Lower lobe of right lung (tissue), 2 donors: ENCODE data around the gene FBXW4. TPM values are rescaled to one million over a fixed set of nuclear protein-coding genes. Genes with fewer than 3 reads are reported as not detected.

Source experiments
- ATAC-seq, 2 donors: fragments of 200-7000 bp; cut with Tn5 transposase; one replicate each; pipeline ENCODE4 v1.9.1; 2020 to 2022; ENCODE audit warnings: mild to moderate bottlenecking in 2 of 2, moderate library complexity in 2 of 2
- DNase-seq: peaks from one replicate; pipeline ENCODE4 v3.0.0-alpha.2; 2020
- H3K27ac ChIP-seq: fragments of 200-600 bp; one replicate; pipeline ENCODE4 v1.8.0; 2022
- H3K27me3 ChIP-seq: fragments of 200-600 bp; one replicate; pipeline ENCODE4 v1.8.0; 2022; ENCODE audit warnings: low read depth
- H3K36me3 ChIP-seq: fragments of 200-600 bp; one replicate; pipeline ENCODE4 v1.8.0; 2022; ENCODE audit warnings: mild to moderate bottlenecking
- H3K4me1 ChIP-seq: fragments of 200-600 bp; one replicate; pipeline ENCODE4 v1.8.0; 2022
- H3K4me3 ChIP-seq: fragments of 200-600 bp; one replicate; pipeline ENCODE4 v1.8.0; 2022; ENCODE audit warnings: mild to moderate bottlenecking
- H3K9me3 ChIP-seq: fragments of 200-600 bp; one replicate; pipeline ENCODE4 v1.8.0; 2022
- intact Hi-C: fragments of 100-400 bp; cut with DNase I; formaldehyde crosslinking; loops from one replicate; pipeline ENCODE4 v1.11.0; 2022
- total RNA-seq: library from RNA; stranded (reverse); fragmentation: NEBNext Ultra II Directional; extraction: Animal tissue kit (Norgen Biotek cat#: 25700); gene quantifications from one replicate; pipeline ENCODE4 v1.2.1, GENCODE V29; 2021
- TF ChIP-seq, protein P1 (sequence below): fragments of 200-600 bp; IDR thresholded peaks from one replicate; pipeline ENCODE4 v1.8.0; 2022; ENCODE audit warnings: antibody characterized with exemption, mild to moderate bottlenecking
- donor health status: DM: no; HTN: yes; CAD: no; lungs with severe emphysema.

FBXW4 gene
- total RNA-seq, 1 donor from 2014 or later: 88.6 TPM

DNA sequence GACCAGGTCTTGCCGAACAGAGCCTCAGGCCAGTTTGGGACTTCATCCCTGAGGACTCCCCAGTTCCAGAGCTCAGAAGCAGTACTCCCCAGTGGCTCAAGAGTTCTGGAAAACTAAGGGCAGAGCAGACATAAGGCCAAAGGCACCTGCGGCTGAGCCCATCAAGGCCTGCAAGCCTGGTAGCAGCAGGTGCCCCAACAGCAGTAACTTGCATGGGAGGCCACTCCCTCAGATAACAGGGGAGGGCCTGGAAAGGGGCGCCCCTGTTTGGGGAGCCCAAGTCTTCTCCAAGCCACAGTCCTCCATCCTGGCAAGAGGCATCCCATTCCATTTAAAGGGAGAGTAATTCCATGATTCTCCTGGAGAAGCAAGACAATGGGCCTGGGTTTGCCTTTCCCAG lies 119.9 kb downstream of the FBXW4 start:
- Histone ChIP-seq H3K27ac (no peak overlapping the region), H3K9me3 (peaks cover 9% of the 10 kb centered on the region), H3K4me3 (no peak overlapping the region), H3K27me3 (peaks cover under 1% of the 10 kb centered on the region), H3K36me3 (peaks cover 25% of the 10 kb centered on the region), H3K4me1 (peaks cover 10% of the 10 kb centered on the region)
- no peak for ATAC-seq
- intact Hi-C loops: no loop called here
- TF ChIP-seq, protein P1, sequence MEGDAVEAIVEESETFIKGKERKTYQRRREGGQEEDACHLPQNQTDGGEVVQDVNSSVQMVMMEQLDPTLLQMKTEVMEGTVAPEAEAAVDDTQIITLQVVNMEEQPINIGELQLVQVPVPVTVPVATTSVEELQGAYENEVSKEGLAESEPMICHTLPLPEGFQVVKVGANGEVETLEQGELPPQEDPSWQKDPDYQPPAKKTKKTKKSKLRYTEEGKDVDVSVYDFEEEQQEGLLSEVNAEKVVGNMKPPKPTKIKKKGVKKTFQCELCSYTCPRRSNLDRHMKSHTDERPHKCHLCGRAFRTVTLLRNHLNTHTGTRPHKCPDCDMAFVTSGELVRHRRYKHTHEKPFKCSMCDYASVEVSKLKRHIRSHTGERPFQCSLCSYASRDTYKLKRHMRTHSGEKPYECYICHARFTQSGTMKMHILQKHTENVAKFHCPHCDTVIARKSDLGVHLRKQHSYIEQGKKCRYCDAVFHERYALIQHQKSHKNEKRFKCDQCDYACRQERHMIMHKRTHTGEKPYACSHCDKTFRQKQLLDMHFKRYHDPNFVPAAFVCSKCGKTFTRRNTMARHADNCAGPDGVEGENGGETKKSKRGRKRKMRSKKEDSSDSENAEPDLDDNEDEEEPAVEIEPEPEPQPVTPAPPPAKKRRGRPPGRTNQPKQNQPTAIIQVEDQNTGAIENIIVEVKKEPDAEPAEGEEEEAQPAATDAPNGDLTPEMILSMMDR: no peak
- DNase-seq: no peak

DNA sequence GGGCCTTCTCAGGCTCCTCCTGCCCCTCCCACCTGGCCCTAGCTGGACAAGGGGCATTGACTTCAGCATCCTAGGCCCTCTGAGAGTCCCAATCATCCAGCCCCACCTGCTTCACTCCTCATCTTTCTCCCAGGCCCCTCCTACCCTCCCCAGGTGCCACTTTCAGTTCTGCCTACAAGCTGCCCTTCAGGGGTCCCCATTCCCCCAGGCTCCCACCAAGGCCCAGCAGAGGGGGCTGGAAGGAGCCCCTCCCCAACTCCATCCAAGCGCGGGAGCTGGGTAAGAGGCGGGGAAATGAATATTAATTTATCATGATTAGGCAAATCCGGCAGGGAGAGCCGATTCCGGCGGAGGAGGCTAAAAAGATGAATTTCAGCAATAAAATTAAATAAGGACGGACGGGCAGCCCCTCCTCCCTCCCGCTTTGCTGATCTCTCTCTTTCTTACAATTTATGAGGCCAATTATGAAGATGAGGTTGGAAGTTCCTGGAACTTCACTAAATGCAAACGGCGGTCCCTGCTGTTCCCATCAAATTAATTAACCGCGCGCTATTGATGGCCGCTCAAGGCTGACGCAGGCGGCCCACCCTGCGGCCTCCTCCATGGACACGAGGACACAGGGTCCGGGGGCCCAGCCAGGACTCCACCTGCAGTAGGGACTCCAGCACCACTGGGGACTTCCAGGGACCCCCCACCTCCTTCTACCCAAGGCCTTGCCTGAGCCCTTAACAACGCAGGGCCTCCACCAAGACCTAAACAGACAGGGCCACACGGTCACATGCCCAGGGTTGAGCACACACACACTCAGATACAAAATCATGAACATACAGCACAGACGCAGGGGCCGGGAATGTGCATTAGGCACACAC lies 120.9 kb downstream of the FBXW4 start:
- ATAC-seq: no peak
- peaks cover 10% of the 10 kb centered on the region for H3K27me3 ChIP-seq
- H3K4me1 ChIP-seq: peaks cover 18% of the 10 kb centered on the region
- peaks cover 15% of the 10 kb centered on the region for H3K36me3 ChIP-seq
- intact Hi-C loops: no loop called here
- no peak for DNase-seq
- no peak overlapping the region for H3K27ac ChIP-seq
- H3K9me3 ChIP-seq: peaks cover 9% of the 10 kb centered on the region
- TF ChIP-seq, protein P1: no peak
- no peak overlapping the region for H3K4me3 ChIP-seq

DNA sequence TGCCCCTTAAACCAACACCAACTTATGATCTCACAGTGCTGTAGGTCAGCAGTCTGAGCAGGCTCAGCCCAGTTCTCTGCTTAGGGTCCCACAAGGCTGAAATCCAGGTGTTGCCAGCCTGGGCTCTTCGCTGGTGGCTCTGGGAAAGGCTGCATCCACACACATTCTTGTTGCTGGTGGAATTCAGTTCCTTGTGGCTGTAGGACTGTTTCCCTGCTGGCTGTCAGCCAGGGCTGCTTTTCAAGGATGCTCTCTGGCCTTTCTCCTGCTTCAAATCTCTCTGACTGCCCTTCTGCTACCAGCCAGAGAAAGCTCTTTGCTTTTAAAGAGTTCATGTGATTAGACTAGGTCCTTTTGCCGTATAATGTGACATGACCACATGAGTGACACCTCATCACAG lies 122.2 kb downstream of the FBXW4 start:
- ATAC-seq: no peak
- DNase-seq: no peak
- Histone ChIP-seq H3K4me3 (no peak overlapping the region), H3K4me1 (peaks cover 18% of the 10 kb centered on the region), H3K27me3 (peaks cover 23% of the 10 kb centered on the region), H3K27ac (no peak overlapping the region), H3K9me3 (peaks cover 9% of the 10 kb centered on the region), H3K36me3 (peaks cover 4% of the 10 kb centered on the region)
- intact Hi-C loops: no loop called here
- TF ChIP-seq, protein P1: no peak

DNA sequence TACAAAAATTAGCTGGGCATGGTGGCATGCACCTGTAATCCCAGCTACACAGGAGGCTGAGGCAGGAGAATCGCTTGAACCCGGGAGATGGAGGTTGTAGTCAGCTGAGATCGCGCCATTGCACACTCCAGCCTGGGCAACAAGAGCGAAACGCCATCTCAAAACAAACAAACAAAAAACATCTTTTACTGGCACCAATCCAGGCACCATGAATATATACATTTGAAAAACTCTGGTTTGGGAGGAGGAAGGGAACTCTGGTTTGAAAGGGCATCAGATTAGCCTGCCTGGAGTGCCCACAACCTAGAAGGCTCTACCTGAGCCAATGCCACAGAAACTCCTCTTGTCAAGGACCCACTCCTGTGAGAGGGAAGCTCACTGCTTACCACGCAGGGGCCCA lies 122.8 kb downstream of the FBXW4 start:
- DNase-seq: no peak
- peaks cover 18% of the 10 kb centered on the region for H3K4me1 ChIP-seq
- H3K27ac ChIP-seq: no peak overlapping the region
- peaks cover 30% of the 10 kb centered on the region for H3K27me3 ChIP-seq
- no peak overlapping the region for H3K4me3 ChIP-seq
- intact Hi-C loops: no loop called here
- TF ChIP-seq, protein P1: no peak
- no peaks in the 10 kb centered on the region for H3K36me3 ChIP-seq
- ATAC-seq: no peak
- H3K9me3 ChIP-seq: peaks cover 9% of the 10 kb centered on the region

DNA sequence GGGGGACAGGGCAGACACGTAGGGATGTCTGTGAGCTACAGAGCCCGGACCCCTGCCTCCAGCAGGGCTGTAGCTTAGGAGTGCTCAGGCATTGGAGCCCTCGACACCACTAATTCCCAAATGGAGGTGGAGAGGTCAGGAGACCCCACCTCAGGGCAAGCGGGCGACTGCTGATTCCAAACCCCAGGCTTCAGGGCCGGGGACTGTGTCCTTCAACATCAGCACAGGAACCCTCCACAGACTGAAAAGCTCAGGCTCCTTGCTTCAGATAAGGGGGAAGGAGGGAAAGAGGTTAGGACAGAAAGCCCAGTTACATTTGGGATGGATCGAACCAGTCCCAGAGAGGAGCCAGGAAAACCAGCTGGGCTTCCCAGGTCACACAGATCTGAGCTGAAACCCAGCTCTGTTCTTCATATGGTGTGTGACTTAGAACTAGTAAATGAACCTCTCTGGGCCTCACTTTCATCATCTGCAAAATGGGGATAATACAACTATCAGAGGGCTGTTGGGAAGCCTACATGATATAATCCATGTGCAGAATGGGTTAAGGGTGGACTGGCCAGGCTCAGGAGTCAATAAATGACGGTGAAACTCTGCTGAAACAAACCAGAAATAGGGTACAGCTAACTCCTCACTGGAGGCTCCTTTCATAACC lies 123.6 kb downstream of the FBXW4 start:
- TF ChIP-seq, protein P1: no peak
- ATAC-seq: no peak
- Histone ChIP-seq H3K4me1 (peaks cover 22% of the 10 kb centered on the region), H3K27me3 (peaks cover 37% of the 10 kb centered on the region), H3K4me3 (no peak overlapping the region), H3K9me3 (peaks cover 9% of the 10 kb centered on the region), H3K36me3 (no peaks in the 10 kb centered on the region), H3K27ac (no peak overlapping the region)
- DNase-seq: no peak
- intact Hi-C loops: no loop called here
